ENCODE data around the gene GLOD4.
"Not testable (repeated sequence)": the region's sequence is repeated elsewhere in the genome, so short reads cannot be mapped to it uniquely, and the experiment has no call there.

The GLOD4 gene

DNA sequence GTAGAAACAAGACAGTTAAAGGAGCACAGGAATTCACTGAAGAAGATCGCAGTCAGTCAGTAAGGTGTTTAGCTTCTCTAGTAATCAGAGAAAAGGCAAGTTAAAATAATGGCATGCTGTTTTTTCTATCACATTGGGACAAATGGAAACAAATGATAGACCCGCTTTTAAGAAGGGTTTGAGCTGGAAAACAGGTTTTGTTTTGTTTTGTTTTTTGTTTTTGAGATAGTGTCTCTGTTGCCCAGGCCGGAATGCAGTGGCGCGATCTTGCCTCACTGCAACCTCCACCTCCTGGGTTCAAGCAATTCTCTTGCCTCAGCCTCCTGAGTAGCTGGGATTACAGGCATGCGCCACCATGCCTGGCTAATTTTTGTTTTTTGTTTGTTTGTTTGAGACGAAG lies 3.8 kb upstream of the GLOD4 start:
- H3K4me3 ChIP-seq (ENCODE audit: low read depth, low read length), result not testable (repeated sequence)

DNA sequence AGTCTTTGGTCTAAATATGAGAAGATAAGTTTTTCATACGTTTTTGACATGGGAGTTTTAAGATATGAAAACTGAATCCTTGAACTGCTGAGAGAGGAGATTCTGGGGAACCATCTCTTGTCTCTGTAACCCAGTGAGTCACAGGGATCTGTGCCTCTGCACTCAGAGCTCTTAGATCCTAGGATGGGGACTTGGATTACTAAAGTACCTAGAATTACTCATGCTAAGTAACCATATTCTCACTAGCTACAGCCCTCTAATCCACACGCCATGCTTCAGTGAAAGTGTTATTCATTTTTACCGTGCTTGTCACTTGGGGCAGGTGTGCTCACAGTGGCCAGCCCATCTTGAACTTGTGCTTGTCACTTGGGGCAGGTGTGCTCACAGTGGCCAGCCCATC lies 2.1 kb upstream of the GLOD4 start:
- DNase-seq (ENCODE audit: low read depth), result no peak
- no peak overlapping the region for H3K4me3 ChIP-seq (ENCODE audit: low read depth, low read length)

More for the DNA sequence above, 3.8 kb upstream of the GLOD4 start:
- not testable (repeated sequence) for DNase-seq (ENCODE audit: low read depth)

DNA sequence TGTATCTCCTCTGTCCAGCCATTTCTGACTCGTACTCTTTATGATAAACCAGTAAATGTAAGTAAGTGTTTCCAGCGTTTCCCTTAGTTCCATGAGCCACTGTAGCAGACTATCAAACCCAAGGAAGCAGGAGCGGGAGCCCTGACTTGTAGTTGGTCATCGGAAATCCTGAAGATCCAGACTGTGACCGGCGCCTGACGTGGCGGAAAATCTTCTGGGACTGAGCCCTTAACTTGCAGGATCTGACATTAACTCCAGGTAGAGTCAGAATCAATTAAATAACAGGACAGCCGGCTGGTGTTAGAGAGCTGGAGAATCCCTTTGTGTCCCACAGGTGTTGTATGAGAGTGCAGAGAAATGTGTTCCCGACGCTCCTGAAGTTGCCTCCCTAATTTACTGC lies 4.0 kb downstream of the GLOD4 start:
- H3K4me3 ChIP-seq (ENCODE audit: low read depth, low read length), result no peak overlapping the region
- DNase-seq (ENCODE audit: low read depth), result no peak

- H3K4me3 ChIP-seq (ENCODE audit: low read depth, low read length), result no peak overlapping the region
These were observed 7.8 kb downstream of the GLOD4 start for GRCh38 chr17:774313-774584.

DNA sequence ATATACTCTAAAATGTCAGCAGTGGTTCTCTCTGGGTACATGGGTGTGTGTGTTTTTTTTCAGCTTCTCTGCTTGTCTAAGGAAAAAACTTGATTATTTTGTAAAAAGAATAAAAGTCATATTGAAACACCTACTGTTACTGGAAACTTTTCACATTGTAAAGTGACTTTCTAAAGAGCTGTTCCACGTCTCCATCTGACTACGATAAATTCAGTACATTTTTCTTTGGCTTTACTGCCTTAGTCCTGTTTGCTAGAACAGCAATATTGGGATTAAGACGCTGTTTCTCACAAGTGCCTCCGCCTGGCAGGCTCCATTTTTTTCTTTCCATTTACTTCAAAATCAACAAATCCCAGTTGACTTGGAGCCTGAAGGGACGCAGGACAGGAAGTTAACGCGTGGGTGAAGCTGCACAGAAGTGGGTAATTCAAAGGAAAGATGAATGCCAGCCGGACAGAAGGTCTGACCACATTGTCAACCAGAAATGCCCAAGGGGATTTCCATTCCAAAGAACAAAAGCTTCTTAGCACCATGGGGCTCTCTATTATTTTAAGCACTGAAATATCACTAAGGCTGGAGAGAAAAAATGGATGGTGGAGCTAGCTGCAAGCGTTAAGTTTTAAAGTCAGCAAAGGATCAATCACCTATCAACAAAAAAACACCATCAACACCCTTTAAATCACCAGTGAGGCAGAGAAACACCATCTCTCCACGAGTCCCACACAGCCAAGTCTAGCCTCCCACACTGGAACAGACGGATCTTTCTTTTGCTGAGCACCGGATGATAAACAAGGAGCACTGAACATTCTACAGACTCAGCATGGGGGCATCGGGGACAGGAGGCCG lies 8.4 kb downstream of the GLOD4 start:
- no peak for DNase-seq (ENCODE audit: low read depth)
- H3K4me3 ChIP-seq (ENCODE audit: low read depth, low read length), result no peak overlapping the region

More at GRCh38 chr17:774313-774584, 7.8 kb downstream of the GLOD4 start:
- no peak for DNase-seq (ENCODE audit: low read depth)

DNA sequence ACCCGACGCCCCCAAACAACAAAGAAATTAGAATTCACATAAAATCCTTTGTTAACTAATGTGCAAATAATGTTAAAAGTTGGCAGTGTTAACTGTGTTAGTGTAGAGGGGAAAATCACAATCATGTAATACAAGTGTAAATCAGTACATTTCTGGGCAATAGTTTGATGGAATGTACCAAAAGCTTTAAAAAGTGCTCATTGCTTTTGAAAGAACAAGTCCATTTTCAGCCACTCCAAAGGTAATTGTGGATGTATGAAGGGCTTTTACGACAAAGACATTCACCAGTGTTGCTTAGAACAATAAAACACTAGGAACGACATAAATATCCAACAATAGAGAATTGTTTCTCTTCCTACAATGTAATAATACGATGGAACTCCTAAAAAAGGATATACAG lies 9.1 kb downstream of the GLOD4 start:
- no peak overlapping the region for H3K4me3 ChIP-seq (ENCODE audit: low read depth, low read length)
- DNase-seq (ENCODE audit: low read depth), result no peak

DNA sequence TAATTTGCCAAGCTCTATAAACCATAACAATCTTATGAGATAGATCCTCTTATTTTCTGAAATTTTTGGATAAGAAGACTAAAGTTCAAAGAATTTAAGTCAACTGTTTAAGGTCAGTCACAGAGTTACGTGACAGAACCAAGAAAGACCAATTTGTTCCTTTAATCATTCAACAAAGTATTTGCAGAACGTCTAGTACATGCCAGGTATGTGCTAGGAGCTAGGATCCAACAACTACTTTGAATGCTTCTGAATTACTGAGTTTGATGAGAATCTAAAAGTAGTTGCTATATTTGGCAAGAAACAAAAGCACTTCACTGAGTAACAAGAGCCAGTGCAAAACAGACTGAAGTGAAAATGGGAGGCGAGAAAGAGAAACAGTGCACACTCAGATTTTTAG lies 15.0 kb downstream of the GLOD4 start:
- DNase-seq (ENCODE audit: low read depth), result no peak
- no peak overlapping the region for H3K4me3 ChIP-seq (ENCODE audit: low read depth, low read length)

- no peak for DNase-seq (ENCODE audit: low read depth)
- no peak overlapping the region for H3K4me3 ChIP-seq (ENCODE audit: low read depth, low read length)
These were observed 21.7 kb downstream of the GLOD4 start for GRCh38 chr17:760371-760770.

DNA sequence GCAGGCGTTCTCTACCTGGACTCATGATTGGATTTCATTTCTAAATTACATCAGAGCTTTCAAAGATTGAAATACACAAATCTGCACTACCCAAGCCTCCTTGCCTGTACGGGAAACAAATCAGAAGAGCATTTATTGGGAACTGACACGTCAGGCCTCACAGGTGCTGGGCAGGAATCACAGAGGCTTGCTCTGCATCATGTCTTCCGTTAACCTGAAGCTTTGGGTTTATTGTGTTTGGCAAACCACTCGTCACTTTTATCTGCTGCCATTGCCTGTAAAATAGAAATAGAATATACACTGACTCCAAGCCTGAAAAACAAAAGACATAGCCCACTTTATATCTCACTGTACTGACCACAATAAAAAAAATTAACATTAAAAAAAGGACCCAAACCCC lies 22.1 kb downstream of the GLOD4 start:
- no peak overlapping the region for H3K4me3 ChIP-seq (ENCODE audit: low read depth, low read length)
- no peak for DNase-seq (ENCODE audit: low read depth)

GRCh38 chr17:756010-756567 lies 26.0 kb downstream of the GLOD4 start:
- H3K4me3 ChIP-seq (ENCODE audit: low read depth, low read length); DNase-seq (ENCODE audit: low read depth): not testable (repeated sequence)

DNA sequence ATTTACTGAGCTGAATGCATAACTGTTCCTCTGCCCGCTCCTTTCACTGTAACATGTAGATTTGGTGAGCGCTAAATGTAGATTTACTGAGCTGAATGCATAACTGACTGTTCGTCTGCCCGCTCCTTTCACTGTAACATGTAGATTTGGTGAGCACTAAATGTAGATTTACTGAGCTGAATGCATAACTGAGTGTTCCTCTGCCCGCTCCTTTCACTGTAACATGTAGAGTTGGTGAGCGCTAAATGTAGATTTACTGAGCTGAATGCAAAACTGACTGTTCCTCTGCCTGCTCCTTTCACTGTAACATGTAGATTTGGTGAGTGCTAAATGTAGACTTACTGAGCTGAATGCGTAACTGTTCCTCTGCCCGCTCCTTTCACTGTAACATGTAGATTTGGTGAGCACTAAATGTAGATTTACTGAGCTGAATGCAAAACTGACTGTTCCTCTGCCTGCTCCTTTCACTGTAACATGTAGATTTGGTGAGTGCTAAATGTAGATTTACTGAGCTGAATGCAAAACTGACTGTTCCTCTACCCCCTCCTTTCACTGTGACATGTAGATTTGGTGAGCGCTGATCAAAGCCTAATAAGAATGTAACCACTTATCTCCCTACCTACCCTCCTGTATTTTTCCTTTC lies 26.6 kb downstream of the GLOD4 start:
- not testable (repeated sequence) for DNase-seq (ENCODE audit: low read depth); H3K4me3 ChIP-seq (ENCODE audit: low read depth, low read length)

DNA sequence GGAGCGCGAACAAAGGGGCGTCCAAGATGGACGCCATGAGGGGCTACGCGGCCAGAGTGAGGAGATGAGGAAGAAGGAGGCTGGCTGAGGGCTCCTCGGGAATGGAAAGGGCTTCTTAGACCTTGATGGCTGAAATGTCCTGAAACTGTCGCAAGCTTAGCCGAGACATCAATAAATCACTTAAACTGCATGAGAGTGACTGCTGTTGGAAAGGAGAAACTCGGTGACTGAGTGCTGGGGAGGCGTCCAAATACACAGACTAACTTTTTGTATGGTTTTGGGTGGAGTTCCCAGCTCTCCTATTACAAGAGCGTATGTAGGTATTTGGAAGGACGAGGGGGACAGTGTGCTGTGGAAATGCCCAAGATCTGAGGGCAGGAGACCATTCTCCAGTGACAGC lies 28.7 kb downstream of the GLOD4 start:
- no peak overlapping the region for H3K4me3 ChIP-seq (ENCODE audit: low read depth, low read length)
- DNase-seq (ENCODE audit: low read depth), result no peak

DNA sequence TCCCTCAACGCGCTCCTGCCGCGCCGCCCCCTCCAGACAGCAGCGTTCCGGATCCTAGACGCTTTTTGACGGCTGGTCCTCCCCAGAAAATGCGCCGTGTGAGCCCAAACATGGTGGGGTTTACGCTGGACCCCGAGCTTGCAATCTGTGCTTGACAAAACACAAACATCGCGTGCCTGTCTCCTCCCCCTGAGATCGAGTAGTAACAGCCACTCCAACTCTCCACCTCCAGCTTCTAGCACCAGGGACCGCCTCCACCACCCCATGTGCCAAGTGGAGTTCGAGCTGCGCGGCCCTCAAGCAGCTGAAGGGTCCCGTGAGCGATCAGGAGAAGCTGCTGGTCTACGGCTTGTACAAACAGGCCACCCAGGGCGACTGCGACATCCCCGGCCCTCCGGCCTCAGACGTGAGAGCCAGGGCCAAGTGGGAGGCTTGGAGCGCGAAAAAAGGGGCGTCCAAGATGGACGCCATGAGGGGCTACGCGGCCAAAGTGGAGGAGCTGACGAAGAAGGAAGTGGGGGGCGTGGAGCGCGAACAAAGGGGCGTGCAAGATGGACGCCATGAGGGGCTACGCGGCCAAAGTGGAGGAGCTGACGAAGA lies 29.4 kb downstream of the GLOD4 start:
- DNase-seq (ENCODE audit: low read depth), result no peak
- peak overlapping the region; percentile 80 for H3K4me3 ChIP-seq (ENCODE audit: low read depth, low read length)

DNA sequence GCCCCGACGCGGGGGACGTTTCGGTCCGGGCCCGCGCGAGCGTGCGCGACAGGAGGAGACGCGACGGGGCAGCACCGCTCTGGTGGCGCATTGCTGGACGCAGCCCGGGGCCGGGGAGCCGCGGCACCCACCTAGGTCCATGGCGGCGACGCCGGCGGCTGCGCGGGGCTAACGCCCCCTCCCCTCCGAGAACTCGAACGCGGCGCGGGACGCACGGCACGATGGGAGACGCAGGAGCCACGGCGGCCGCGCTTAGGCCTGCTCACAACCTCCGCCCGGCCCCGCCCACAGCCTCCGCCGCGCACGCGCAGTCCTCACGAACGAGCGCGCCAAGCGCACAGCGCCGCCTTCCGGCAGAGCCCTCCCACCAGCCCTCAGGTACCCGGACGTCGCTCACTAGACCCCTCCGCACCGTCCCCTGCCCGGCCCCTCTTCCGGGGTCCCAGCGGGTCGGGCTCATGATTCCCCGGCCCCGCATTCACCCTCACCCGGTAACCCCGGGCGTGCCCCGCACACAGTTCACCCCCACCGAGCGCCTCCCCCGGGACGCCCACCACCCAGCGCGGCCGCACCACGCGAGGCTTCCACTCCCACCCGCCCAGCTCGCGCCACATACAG lies 30.0 kb downstream of the GLOD4 start, which contains the start of gene GEMIN4:
Gene GEMIN4, minus strand, starts transcription at position 263 of the 618 bp plus-strand sequence. Its CDS starts 122 bp downstream, at position 141.
- DNase-seq (ENCODE audit: low read depth), result peak; percentile 47
- peak within 1 kb of the TSS; percentile 80 for H3K4me3 ChIP-seq (ENCODE audit: low read depth, low read length)

DNA sequence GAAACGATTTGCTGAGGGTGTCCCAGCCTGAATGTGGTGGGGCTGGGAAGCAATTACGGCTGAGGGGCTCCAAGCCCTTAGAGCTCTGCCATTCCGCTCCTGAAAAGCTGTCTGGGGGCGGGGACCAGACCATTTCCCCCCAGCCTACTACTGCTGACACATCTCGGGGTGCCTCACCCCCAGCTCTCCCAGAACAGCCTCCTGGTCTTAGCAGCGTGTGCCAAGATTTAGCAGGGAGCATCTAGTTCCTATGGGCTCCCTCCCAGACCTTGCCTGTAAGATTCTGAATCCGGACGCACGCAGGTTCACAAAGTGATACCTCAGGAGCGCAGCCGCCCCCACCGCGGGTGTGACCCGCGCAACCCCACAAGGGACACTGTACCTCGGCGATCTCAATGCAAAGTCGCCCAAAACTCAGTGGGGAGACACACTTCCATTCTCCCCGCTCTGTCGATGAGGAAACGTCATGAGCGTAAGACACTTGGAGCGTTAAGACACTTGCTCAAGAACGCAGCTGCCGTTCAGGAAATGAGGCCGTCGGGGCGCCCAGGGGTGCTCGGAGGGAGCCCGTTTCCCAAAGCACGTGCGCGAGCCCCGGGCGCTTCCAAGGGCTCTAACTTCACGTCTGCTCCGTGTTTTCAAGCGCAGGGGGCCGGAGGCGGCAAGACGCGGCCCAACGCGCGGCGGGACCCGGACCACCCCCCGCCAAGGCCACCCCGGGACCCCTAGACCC lies 30.6 kb downstream of the GLOD4 start:
- peak overlapping the region; percentile 80 for H3K4me3 ChIP-seq (ENCODE audit: low read depth, low read length)
- DNase-seq (ENCODE audit: low read depth), result no peak

DNA sequence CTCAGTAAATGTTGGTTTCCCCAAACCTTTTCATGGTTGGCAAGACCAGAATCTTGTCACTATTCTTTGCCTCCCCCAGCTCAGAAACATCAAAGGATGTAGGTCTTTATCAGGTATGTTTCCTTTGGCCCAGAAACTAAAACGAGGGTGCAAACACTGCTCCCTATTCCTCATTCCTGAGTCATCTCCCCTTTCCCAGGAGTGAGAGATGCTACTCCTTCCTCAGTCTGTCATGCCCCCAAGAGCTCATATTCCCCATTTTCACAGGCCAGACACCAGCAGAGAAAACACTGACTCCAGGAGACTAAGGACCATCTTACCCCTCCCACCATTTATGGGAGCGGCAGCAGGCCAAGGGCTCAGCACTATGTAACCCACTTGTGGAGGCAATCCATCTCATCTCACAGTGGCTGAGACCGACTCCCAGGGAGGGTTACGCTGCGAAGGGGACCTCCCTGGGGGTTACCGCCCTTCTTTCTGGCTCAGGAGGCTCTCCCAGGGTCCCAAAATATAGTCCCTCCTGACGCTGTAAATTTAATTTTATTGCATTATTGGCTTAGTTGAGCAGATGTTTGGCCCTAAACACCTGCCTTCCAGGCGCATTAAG lies 31.5 kb downstream of the GLOD4 start:
- H3K4me3 ChIP-seq (ENCODE audit: low read depth, low read length), result peak overlapping the region; percentile 80
- no peak for DNase-seq (ENCODE audit: low read depth)

- not testable (repeated sequence) for H3K4me3 ChIP-seq (ENCODE audit: low read depth, low read length)
These were observed 32.7 kb downstream of the GLOD4 start for GRCh38 chr17:749359-749758.

GRCh38 chr17:748604-749003 lies 33.5 kb downstream of the GLOD4 start:
- DNase-seq (ENCODE audit: low read depth); H3K4me3 ChIP-seq (ENCODE audit: low read depth, low read length): not testable (repeated sequence)

More at GRCh38 chr17:749359-749758, 32.7 kb downstream of the GLOD4 start:
- DNase-seq (ENCODE audit: low read depth), result not testable (repeated sequence)

Measured in skeletal muscle cell (primary cell).